Measurements from ENCODE around the gene SERPINB4. TPM values are rescaled to one million over a fixed set of nuclear protein-coding genes. Genes with fewer than 3 reads are reported as not detected.

SERPINB4 gene
- total RNA-seq, 4 donors from 2014 or later: not detected

GRCh38 chr18:63617049-63617914, 26.8 kb downstream of the SERPINB4 start:
- Histone ChIP-seq H3K27ac (replicated peaks in 1 of 4) (no peak overlapping the region), H3K36me3 (no peaks in the 10 kb centered on the region), H3K4me3 (no peak overlapping the region), H3K4me1 (no peaks in the 10 kb centered on the region), H3K27me3 (no peaks in the 10 kb centered on the region), H3K9me3 (peaks cover 0 to 11% (median 0%) of the 10 kb centered on the region in 4 donors)
- DNase-seq (ENCODE audit: extremely low spot score): no peak
- no peak for TF ChIP-seq POLR2A (IDR thresholded peaks at IDR 0.05; ENCODE audit: low read depth)
- no peak for TF ChIP-seq POLR2AphosphoS5 (IDR thresholded peaks at IDR 0.05)
- TF ChIP-seq EP300 (IDR thresholded peaks at IDR 0.05): no peak
- no peak for TF ChIP-seq CTCF (IDR thresholded peaks at IDR 0.05)
- intact Hi-C loops (cut with DNase I): no loop called here
- 13% methylated on average over 3 of the region's 3 CpGs for WGBS

- Histone ChIP-seq H3K4me3 (no peak overlapping the region), H3K4me1 (no peaks in the 10 kb centered on the region), H3K27ac (replicated peaks in 1 of 4) (no peak overlapping the region), H3K27me3 (no peaks in the 10 kb centered on the region), H3K36me3 (no peaks in the 10 kb centered on the region), H3K9me3 (no peaks in the 10 kb centered on the region)
- whole genome bisulfite sequencing: 82% methylated on average over 4 of the region's 4 CpGs
- peak; percentile 83 for DNase-seq (ENCODE audit: extremely low spot score)
- TF ChIP-seq POLR2AphosphoS5 (IDR thresholded peaks at IDR 0.05) (no peak), EP300 (IDR thresholded peaks at IDR 0.05) (no peak), POLR2A (IDR thresholded peaks at IDR 0.05; ENCODE audit: low read depth) (no peak), CTCF (IDR thresholded peaks at IDR 0.05) (no peak)
- intact Hi-C loops (cut with DNase I): no loop called here
These were observed 30.6 kb downstream of the SERPINB4 start for GRCh38 chr18:63613420-63613819.

- WGBS: 70% methylated on average over 3 of the region's 3 CpGs
- H3K4me1 ChIP-seq: no peaks in the 10 kb centered on the region
- no peaks in the 10 kb centered on the region for H3K36me3 ChIP-seq
- no peaks in the 10 kb centered on the region for H3K9me3 ChIP-seq
- intact Hi-C loops (cut with DNase I): no loop called here
- H3K27ac ChIP-seq (replicated peaks in 1 of 4): no peak overlapping the region
- TF ChIP-seq POLR2A (IDR thresholded peaks at IDR 0.05; ENCODE audit: low read depth) (no peak), POLR2AphosphoS5 (IDR thresholded peaks at IDR 0.05) (no peak), EP300 (IDR thresholded peaks at IDR 0.05) (no peak), CTCF (IDR thresholded peaks at IDR 0.05) (no peak)
- H3K4me3 ChIP-seq: no peak overlapping the region
- no peak for DNase-seq (ENCODE audit: extremely low spot score)
- no peaks in the 10 kb centered on the region for H3K27me3 ChIP-seq
These were observed 37.5 kb downstream of the SERPINB4 start for GRCh38 chr18:63606526-63606925.

GRCh38 chr18:63604791-63605567, 39.1 kb downstream of the SERPINB4 start:
- Histone ChIP-seq H3K9me3 (no peaks in the 10 kb centered on the region), H3K27ac (replicated peaks in 1 of 4) (no peak overlapping the region), H3K27me3 (no peaks in the 10 kb centered on the region), H3K4me1 (no peaks in the 10 kb centered on the region), H3K36me3 (no peaks in the 10 kb centered on the region), H3K4me3 (no peak overlapping the region)
- TF ChIP-seq POLR2AphosphoS5 (IDR thresholded peaks at IDR 0.05) (no peak), POLR2A (IDR thresholded peaks at IDR 0.05; ENCODE audit: low read depth) (no peak), CTCF (IDR thresholded peaks at IDR 0.05) (no peak), EP300 (IDR thresholded peaks at IDR 0.05) (no peak)
- no peak for DNase-seq (ENCODE audit: extremely low spot score)
- WGBS: 86% methylated on average over 4 of the region's 4 CpGs
- intact Hi-C loops (cut with DNase I): no loop called here
